Choroid plexus epithelial cell (primary cell): Measurements from ENCODE around the gene MYO5C.

Experiments
- DNase-seq: peaks from one replicate; pipeline ENCODE4 v3.0.0-alpha.2; 2010; ENCODE audit warnings: low read depth
- H3K4me3 ChIP-seq: 2 replicates; pipeline ENCODE4 v1.5.1; 2011; ENCODE audit warnings: low read depth, mild to moderate bottlenecking, control low read depth, low read length, moderate library complexity
- TF ChIP-seq, protein P1 (sequence below): conservative IDR thresholded peaks from 2 replicates; pipeline ENCODE4 v1.5.1; 2011; ENCODE audit warnings: low read depth, mild to moderate bottlenecking, control low read depth, inconsistent platforms, low read length, moderate library complexity

The MYO5C gene, protein sequence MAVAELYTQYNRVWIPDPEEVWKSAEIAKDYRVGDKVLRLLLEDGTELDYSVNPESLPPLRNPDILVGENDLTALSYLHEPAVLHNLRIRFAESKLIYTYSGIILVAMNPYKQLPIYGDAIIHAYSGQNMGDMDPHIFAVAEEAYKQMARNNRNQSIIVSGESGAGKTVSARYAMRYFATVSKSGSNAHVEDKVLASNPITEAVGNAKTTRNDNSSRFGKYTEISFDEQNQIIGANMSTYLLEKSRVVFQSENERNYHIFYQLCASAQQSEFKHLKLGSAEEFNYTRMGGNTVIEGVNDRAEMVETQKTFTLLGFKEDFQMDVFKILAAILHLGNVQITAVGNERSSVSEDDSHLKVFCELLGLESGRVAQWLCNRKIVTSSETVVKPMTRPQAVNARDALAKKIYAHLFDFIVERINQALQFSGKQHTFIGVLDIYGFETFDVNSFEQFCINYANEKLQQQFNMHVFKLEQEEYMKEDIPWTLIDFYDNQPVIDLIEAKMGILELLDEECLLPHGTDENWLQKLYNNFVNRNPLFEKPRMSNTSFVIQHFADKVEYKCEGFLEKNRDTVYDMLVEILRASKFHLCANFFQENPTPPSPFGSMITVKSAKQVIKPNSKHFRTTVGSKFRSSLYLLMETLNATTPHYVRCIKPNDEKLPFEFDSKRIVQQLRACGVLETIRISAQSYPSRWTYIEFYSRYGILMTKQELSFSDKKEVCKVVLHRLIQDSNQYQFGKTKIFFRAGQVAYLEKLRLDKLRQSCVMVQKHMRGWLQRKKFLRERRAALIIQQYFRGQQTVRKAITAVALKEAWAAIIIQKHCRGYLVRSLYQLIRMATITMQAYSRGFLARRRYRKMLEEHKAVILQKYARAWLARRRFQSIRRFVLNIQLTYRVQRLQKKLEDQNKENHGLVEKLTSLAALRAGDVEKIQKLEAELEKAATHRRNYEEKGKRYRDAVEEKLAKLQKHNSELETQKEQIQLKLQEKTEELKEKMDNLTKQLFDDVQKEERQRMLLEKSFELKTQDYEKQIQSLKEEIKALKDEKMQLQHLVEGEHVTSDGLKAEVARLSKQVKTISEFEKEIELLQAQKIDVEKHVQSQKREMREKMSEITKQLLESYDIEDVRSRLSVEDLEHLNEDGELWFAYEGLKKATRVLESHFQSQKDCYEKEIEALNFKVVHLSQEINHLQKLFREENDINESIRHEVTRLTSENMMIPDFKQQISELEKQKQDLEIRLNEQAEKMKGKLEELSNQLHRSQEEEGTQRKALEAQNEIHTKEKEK (N-terminal part only)

DNA sequence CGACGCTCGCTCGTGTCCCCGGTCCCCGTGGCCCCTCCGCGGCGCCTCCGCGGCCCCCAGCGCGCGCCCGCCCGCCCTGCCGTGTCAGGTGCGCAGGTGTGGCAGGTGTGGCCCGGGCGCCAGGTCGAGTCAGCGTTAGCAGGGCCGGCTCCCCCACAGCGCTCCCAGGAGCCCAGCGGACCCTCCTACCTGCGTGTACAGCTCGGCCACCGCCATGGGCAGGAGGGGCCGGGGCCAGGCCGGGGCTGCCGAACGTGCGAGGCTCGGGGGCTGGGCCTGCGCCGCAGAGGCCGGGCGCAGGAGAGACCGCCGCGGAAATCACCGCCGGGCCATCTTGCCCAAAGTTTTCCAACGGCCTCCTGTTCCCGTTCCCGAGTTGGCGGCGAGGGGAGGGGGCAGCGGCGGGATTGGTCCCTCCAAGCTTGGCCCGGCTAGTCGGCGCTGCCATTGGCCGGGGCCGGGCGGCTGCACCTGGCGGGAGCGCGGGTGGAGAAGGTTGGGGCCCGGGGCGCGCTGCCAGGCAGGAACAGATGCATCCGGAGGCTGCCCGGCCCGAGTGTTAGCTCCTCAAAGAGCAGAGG lies at the start of gene MYO5C:
MYO5C (minus strand) TSS at position 384 of the 581 bp plus-strand sequence; CDS start at position 216, 168 bp downstream.
- no peak for DNase-seq
- H3K4me3 ChIP-seq, result peak within 1 kb of the TSS; percentile 44
- TF ChIP-seq, protein P1, sequence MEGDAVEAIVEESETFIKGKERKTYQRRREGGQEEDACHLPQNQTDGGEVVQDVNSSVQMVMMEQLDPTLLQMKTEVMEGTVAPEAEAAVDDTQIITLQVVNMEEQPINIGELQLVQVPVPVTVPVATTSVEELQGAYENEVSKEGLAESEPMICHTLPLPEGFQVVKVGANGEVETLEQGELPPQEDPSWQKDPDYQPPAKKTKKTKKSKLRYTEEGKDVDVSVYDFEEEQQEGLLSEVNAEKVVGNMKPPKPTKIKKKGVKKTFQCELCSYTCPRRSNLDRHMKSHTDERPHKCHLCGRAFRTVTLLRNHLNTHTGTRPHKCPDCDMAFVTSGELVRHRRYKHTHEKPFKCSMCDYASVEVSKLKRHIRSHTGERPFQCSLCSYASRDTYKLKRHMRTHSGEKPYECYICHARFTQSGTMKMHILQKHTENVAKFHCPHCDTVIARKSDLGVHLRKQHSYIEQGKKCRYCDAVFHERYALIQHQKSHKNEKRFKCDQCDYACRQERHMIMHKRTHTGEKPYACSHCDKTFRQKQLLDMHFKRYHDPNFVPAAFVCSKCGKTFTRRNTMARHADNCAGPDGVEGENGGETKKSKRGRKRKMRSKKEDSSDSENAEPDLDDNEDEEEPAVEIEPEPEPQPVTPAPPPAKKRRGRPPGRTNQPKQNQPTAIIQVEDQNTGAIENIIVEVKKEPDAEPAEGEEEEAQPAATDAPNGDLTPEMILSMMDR, result no peak

DNA sequence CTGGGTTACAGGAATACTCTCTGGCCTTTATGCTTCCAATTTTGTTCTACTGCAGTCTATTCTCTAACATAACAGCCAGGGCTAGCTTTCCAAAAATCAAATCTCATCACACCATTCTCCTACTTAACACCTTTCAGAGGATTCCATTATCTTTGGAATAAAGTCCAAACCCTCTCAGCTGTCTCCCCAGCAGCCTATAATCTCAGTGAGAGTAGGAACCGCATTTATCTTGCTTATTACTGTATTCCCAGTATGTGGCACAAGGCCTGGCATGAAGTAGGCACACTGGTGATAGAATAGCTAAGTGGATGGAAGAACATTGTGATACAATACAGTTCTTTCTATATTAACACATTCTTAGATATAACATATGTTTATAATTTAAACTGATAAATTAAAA lies 49.0 kb upstream of the MYO5C start:
- H3K4me3 ChIP-seq, result no peak overlapping the region
- no peak for DNase-seq
- TF ChIP-seq, protein P1, result no peak

DNA sequence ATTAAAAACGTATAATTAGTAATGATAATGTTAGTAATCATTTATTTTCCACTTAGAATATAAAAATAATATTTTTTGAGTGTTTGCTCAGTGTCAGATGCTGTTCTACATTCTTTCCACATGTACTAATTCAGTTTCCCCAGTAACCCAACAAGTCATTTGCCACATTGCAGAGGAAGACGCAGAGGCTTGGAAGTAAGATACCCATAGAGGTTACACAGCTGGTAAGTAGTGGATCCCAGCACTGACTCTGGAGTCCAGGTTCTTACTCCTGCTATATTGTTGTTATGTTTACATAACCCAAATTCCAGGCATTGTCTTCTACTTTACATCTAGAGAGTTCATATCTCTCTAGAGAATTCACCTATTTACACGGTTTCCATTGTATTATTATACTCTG lies 48.2 kb upstream of the MYO5C start:
- DNase-seq, result peak; percentile 79
- TF ChIP-seq, protein P1, result no peak
- H3K4me3 ChIP-seq, result no peak overlapping the region

DNA sequence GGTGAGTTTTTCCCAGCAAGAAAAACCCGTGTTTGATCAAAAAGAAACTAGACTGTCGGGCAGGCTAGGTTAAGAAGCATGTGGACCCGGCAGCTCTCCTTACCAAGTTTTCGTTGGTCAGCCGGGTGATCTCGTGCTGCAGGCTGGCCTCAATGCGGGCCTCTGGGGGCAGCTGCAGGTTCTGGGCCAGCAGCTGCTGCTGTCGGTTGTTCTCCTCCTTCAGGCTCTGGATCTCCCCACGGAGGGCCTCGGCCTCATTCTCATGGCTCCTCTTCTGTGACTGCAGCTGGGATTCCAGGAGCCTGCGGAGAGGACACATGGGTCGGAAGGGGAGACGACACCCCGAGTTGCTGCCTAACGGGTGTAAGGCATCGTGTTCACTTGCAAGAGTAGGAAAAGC lies 44.5 kb upstream of the MYO5C start:
- no peak overlapping the region for H3K4me3 ChIP-seq
- TF ChIP-seq, protein P1, result no peak
- no peak for DNase-seq

DNA sequence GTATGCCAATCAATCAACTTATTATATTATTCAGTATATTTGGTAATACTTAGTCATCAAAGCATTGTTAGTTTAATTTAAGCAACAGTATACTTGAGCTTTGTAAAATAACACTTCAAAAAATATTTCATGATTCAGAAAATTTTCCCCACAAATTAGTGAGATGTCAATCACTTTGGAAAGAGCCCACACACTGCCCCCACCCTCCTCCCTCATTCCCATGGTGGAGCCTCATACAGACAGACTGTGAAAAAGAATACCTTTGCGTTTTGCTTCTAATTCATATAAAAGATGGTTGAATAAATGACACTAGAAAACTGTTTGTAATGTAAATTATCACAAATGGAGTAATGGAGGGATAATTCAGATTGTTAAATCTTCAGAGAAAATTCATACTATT lies 43.3 kb upstream of the MYO5C start:
- H3K4me3 ChIP-seq, result no peak overlapping the region
- no peak for DNase-seq
- TF ChIP-seq, protein P1, result no peak

DNA sequence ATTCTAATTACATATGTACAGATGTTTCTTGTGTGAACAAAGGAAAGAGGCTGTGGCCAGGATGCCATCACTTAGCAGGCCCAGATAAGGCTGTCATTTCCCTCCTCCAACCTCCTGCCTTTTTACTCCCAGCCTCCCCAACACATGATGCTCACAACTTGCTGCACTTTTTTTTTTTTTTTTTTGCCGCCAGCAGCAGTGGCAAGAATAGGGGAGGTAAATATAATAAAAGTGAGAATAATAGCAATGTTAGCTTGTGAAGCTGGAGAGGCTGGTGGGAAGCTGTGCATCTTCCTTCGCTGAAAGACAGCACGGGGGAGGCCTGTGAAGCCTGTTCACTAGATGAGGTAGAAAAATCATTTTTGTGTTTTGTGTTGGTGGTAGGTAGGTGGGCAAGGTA lies 42.5 kb upstream of the MYO5C start:
- no peak for DNase-seq
- no peak overlapping the region for H3K4me3 ChIP-seq
- TF ChIP-seq, protein P1, result no peak
